GM12878 (cell line): ENCODE results near the gene ZNF469. TPM values are rescaled to one million over a fixed set of nuclear protein-coding genes. Genes with fewer than 3 reads are reported as not detected.

Experiments
- BHLHE40 ChIP-seq, 2 experiments: fragments of 450-650 bp in 1 of 2; IDR thresholded peaks; 2 replicates each; pipeline ENCODE4 v1.6.1; 2011 to 2017; ENCODE audit warnings: low read depth in 2 of 2, borderline replicate concordance in 1 of 2, improper control_type of control experiment in 1 of 2, low read length in 1 of 2, mild to moderate bottlenecking in 1 of 2
- CEBPB ChIP-seq, 2 experiments: fragments of 150-350 bp in 1 of 2; IDR thresholded peaks; 2 replicates each; pipeline ENCODE4 v1.6.1; 2012 to 2014; ENCODE audit warnings: low read depth in 2 of 2, low read length in 2 of 2, borderline replicate concordance in 1 of 2, inconsistent platforms in 1 of 2
- CHD2 ChIP-seq: IDR thresholded peaks from 2 replicates; pipeline ENCODE4 v1.6.1; 2011; ENCODE audit warnings: low read depth, low read length, improper control_type of control experiment, borderline replicate concordance
- EP300 ChIP-seq, 2 experiments: fragments of 150-350 bp in 1 of 2; IDR thresholded peaks; 2 replicates each; pipeline ENCODE4 v1.6.1; 2011 to 2012; ENCODE audit warnings: low read depth in 2 of 2, low read length in 2 of 2, borderline replicate concordance in 1 of 2, improper control_type of control experiment in 1 of 2, inconsistent platforms in 1 of 2; ENCODE audit not compliant: control insufficient read depth in 1 of 2
- EZH2 ChIP-seq: IDR thresholded peaks from 2 replicates; pipeline ENCODE4 v1.6.1; 2012; ENCODE audit warnings: low read depth, mild to moderate bottlenecking, control low read depth, inconsistent platforms, low read length, borderline replicate concordance; ENCODE audit not compliant: control insufficient read depth
- GATAD2B ChIP-seq: fragments of 450-650 bp; conservative IDR thresholded peaks from 2 replicates; pipeline ENCODE4 v1.6.1; 2017; ENCODE audit warnings: low read depth, mild to moderate bottlenecking, moderate library complexity
- LARP7 ChIP-seq: fragments of 450-650 bp; IDR thresholded peaks from 2 replicates; pipeline ENCODE4 v1.6.1; 2017; ENCODE audit warnings: mild to moderate bottlenecking
- MYB ChIP-seq: fragments of 150-350 bp; IDR thresholded peaks from 2 replicates; pipeline ENCODE4 v1.6.1; 2014; ENCODE audit warnings: mild to moderate bottlenecking, low read depth, low read length, borderline replicate concordance
- NBN ChIP-seq: fragments of 450-650 bp; IDR thresholded peaks from 2 replicates; pipeline ENCODE4 v1.6.1; 2016
- NFIC ChIP-seq: IDR thresholded peaks from 2 replicates; pipeline ENCODE4 v1.6.1; 2012; ENCODE audit warnings: low read depth, mild to moderate bottlenecking, inconsistent platforms, low read length, moderate library complexity
- NR2C2 ChIP-seq: IDR thresholded peaks from 2 replicates; pipeline ENCODE4 v1.6.1; 2011; ENCODE audit warnings: borderline replicate concordance, low read depth; ENCODE audit not compliant: control insufficient read depth, insufficient read length
- RUNX3 ChIP-seq: IDR thresholded peaks from 2 replicates; pipeline ENCODE4 v1.6.1; 2012; ENCODE audit warnings: low read length, inconsistent platforms
- SPI1 ChIP-seq: IDR thresholded peaks from 2 replicates; pipeline ENCODE4 v1.6.1; 2011; ENCODE audit warnings: low read depth, mild to moderate bottlenecking, low read length, moderate library complexity, borderline replicate concordance; ENCODE audit not compliant: insufficient read depth
- YBX1 ChIP-seq: fragments of 450-650 bp; IDR thresholded peaks from 2 replicates; pipeline ENCODE4 v1.6.1; 2016; ENCODE audit warnings: antibody characterized with exemption
- ZBED1 ChIP-seq: IDR thresholded peaks from 2 replicates; pipeline ENCODE4 v1.6.1; 2016; ENCODE audit warnings: borderline replicate concordance
- ZSCAN29 ChIP-seq: fragments of 450-650 bp; IDR thresholded peaks from 2 replicates; pipeline ENCODE4 v1.6.1; 2017; ENCODE audit warnings: mild to moderate bottlenecking, moderate library complexity
- polyA plus RNA-seq, 11 experiments: library from polyadenylated mRNA; depleted of rRNA in 4 of 11; unstranded in 6 of 11; stranded (reverse) in 5 of 11; fragments of >200 nt; fragmentation: Nextera tagmentation in 4 of 11; fragmentation: Illumina TruSeq in 1 of 11; extraction: Ambion mirVana in 4 of 11; extraction: Trizol in 1 of 11; gene quantifications; 1 replicate in 1 of 11; 2 replicates in 10 of 11; pipeline versions ENCODE4 v1.2.1 to v1.2.3, GENCODE V29; 2011 to 2016; ENCODE audit warnings: inconsistent platforms in 2 of 11, missing spikeins in 2 of 11, low read depth in 1 of 11
- total RNA-seq, 4 experiments: library from RNA; depleted of rRNA in 3 of 4; stranded (reverse); fragments of >200 nt in 3 of 4; fragmentation: Illumina TruSeq in 1 of 4; extraction: Trizol in 1 of 4; gene quantifications; 2 replicates each; pipeline versions ENCODE4 v1.2.1 to v1.2.3, GENCODE V29; 2013 to 2021
- TF ChIP-seq, protein P1 (sequence below): fragments of 450-650 bp; formaldehyde crosslinking; IDR thresholded peaks from 2 replicates; pipeline ENCODE4 v1.4.0; 2020; ENCODE audit warnings: mild to moderate bottlenecking, moderate library complexity
- TF ChIP-seq, protein P2 (sequence below): IDR thresholded peaks from 2 replicates; pipeline ENCODE4 v1.6.1; 2011; ENCODE audit warnings: borderline replicate concordance, low read depth, mild to moderate bottlenecking, moderate library complexity, mixed read lengths, low read length; ENCODE audit not compliant: insufficient read depth; ENCODE audit errors: extremely low read length
- TF ChIP-seq, protein P3 (sequence below): fragments of 450-650 bp; IDR thresholded peaks from 2 replicates; pipeline ENCODE4 v1.6.1; 2017; ENCODE audit warnings: mild to moderate bottlenecking, moderate library complexity

The ZNF469 gene
- total and polyA plus RNA-seq, 10 of the 15 experiments (the other 5 are each of a cell fraction or from before 2014, with no cell fraction given): 0.01 to 0.21 (median 0.04) TPM; not detected in 3

DNA sequence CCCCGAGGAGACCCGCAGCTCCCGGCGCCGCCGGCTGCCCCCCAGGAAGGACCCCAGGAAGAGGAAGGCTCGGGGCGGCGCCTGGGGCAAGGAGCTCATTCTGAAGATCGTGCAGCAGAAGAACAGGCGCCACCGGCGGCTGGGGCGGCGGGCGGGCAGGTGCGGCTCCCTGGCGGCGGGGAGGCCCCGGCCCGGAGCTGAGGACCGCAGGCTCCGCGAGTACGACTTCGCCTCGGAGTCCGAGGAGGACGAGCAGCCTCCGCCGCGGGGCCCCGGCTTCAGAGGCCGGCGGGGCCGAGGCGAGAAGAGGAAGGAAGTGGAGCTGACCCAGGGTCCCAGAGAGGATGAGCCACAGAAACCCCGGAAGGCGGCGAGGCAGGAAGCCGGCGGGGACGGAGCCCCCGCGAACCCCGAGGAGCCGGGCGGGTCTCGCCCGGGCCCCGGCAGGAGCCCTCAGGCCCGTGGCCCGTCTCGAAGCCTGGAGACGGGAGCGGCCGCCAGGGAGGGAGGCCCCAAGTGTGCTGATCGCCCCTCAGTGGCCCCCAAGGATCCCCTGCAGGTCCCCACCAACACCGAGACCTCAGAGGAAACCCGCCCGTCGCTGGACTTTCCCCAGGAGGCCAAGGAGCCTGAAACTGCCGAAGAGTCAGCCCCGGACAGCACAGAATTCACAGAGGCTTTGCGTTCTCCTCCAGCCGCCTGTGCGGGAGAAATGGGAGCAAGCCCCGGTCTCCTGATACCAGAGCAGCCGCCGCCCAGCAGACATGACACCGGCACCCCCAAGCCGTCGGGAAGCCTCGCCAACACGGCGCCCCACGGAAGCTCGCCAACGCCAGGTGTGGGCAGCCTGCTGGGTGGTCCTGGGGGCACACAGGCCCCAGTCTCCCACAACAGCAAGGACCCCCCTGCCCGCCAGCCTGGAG, 48.0 kb downstream of the ZNF469 start (continued):
- TF ChIP-seq, protein P1, sequence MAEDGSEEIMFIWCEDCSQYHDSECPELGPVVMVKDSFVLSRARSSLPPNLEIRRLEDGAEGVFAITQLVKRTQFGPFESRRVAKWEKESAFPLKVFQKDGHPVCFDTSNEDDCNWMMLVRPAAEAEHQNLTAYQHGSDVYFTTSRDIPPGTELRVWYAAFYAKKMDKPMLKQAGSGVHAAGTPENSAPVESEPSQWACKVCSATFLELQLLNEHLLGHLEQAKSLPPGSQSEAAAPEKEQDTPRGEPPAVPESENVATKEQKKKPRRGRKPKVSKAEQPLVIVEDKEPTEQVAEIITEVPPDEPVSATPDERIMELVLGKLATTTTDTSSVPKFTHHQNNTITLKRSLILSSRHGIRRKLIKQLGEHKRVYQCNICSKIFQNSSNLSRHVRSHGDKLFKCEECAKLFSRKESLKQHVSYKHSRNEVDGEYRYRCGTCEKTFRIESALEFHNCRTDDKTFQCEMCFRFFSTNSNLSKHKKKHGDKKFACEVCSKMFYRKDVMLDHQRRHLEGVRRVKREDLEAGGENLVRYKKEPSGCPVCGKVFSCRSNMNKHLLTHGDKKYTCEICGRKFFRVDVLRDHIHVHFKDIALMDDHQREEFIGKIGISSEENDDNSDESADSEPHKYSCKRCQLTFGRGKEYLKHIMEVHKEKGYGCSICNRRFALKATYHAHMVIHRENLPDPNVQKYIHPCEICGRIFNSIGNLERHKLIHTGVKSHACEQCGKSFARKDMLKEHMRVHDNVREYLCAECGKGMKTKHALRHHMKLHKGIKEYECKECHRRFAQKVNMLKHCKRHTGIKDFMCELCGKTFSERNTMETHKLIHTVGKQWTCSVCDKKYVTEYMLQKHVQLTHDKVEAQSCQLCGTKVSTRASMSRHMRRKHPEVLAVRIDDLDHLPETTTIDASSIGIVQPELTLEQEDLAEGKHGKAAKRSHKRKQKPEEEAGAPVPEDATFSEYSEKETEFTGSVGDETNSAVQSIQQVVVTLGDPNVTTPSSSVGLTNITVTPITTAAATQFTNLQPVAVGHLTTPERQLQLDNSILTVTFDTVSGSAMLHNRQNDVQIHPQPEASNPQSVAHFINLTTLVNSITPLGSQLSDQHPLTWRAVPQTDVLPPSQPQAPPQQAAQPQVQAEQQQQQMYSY (CRISPR knock-in tag): no peak
- TF ChIP-seq YBX1 (no peak), CEBPB (IDR thresholded peaks at IDR 0.05; ENCODE audit: borderline replicate concordance in 1 of 2, low read depth in 2 of 2, low read length in 2 of 2) (no peak), ZSCAN29 (no peak), EP300 (IDR thresholded peaks at IDR 0.05; ENCODE audit: borderline replicate concordance in 1 of 2, control insufficient read depth in 1 of 2, low read depth in 2 of 2, low read length in 2 of 2) (no peak), CHD2 (no peak), EZH2 (no peak), NBN (no peak), NFIC (no peak), LARP7 (peak; percentile 81), BHLHE40 (IDR thresholded peaks at IDR 0.05; ENCODE audit: borderline replicate concordance in 1 of 2, low read depth in 2 of 2, low read length in 1 of 2) (peak in 1 of 2 experiments; percentile 45; a peak in 2 of 4 replicates), ZBED1 (no peak), NR2C2 (no peak), SPI1 (peak; percentile 58; the same call in 1 of the 2 replicates), MYB (no peak), RUNX3 (peak; percentile 23; the same call in 1 of the 2 replicates), GATAD2B (peak; percentile 60; the same call in 1 of the 2 replicates)
- TF ChIP-seq, protein P2, sequence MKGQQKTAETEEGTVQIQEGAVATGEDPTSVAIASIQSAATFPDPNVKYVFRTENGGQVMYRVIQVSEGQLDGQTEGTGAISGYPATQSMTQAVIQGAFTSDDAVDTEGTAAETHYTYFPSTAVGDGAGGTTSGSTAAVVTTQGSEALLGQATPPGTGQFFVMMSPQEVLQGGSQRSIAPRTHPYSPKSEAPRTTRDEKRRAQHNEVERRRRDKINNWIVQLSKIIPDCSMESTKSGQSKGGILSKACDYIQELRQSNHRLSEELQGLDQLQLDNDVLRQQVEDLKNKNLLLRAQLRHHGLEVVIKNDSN: no peak
- TF ChIP-seq, protein P3, sequence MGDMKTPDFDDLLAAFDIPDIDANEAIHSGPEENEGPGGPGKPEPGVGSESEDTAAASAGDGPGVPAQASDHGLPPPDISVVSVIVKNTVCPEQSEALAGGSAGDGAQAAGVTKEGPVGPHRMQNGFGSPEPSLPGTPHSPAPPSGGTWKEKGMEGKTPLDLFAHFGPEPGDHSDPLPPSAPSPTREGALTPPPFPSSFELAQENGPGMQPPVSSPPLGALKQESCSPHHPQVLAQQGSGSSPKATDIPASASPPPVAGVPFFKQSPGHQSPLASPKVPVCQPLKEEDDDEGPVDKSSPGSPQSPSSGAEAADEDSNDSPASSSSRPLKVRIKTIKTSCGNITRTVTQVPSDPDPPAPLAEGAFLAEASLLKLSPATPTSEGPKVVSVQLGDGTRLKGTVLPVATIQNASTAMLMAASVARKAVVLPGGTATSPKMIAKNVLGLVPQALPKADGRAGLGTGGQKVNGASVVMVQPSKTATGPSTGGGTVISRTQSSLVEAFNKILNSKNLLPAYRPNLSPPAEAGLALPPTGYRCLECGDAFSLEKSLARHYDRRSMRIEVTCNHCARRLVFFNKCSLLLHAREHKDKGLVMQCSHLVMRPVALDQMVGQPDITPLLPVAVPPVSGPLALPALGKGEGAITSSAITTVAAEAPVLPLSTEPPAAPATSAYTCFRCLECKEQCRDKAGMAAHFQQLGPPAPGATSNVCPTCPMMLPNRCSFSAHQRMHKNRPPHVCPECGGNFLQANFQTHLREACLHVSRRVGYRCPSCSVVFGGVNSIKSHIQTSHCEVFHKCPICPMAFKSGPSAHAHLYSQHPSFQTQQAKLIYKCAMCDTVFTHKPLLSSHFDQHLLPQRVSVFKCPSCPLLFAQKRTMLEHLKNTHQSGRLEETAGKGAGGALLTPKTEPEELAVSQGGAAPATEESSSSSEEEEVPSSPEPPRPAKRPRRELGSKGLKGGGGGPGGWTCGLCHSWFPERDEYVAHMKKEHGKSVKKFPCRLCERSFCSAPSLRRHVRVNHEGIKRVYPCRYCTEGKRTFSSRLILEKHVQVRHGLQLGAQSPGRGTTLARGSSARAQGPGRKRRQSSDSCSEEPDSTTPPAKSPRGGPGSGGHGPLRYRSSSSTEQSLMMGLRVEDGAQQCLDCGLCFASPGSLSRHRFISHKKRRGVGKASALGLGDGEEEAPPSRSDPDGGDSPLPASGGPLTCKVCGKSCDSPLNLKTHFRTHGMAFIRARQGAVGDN: 0 out of 2 replicates have a peak, but pooled peaks have one; percentile 39
